GM19395 (cell line): ENCODE results near the gene CRISP2.

Experiments
- ATAC-seq: cut with Tn5 transposase; IDR thresholded peaks from one replicate; pipeline ENCODE4 v1.9.1; 2021; ENCODE audit warnings: mild to moderate bottlenecking, moderate library complexity; ENCODE audit not compliant: unreplicated experiment

CRISP2 gene

GRCh38 chr6:49662231-49662891 lies 51.0 kb downstream of the CRISP2 start:
- no peak for ATAC-seq

- ATAC-seq = no peak
These were observed 59.4 kb downstream of the CRISP2 start for GRCh38 chr6:49653942-49654341.

DNA sequence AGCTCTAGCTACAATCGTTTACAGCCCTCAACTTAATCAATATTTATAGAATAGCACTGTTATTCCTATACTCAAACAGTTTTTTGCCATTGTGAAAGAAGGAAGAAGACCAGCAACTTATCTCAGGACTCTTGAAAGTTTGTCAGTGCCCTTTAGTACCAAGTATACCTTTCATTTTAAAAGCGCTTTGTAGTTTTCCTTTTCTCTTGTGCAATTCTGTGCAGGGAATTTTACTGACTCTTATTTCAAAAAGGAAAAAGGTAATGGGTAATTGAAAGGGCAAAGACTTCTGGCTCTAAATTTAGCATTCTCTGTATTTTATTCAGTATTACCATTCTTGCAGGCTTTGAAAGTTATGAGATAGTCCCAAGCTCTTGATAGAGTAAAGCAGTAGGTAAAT lies 59.9 kb downstream of the CRISP2 start:
- no peak for ATAC-seq

DNA sequence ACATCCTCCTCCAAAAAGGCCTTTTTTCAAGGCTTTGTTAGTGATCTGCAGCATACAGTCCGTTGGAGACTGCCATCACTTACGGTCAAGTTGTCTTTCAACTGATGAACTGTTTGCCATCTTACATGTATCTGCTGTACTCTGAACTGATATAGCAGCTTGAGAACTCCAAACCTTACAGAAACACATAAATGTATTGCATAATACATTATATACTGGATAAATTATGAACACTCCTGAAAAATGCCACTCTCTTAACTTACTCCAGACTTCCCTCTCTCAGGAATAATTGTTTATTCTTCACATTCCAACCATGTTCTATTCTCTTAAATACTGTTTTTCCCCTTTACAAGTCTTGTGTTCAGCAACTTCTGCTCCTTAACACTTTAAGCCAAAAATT lies 62.1 kb downstream of the CRISP2 start:
- ATAC-seq = no peak

DNA sequence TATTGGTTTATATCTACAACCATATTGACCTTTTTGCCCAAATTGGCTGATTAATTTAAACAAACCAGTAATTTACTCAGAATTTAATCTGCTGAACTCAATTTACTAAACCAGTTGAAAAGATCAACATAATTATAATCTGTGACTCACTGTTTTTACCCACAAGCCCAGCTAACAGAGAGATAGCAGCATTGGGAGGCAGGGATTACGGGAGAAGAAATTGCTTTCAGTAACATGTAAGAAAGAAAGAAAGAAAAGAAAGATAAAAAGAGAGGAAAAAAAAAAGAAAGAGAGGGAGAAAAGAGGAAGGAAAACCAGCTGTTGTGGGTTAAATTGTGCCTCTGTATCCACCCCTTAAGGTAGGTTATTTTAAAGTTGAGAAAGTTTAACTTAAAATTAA lies 63.4 kb downstream of the CRISP2 start:
- ATAC-seq = no peak

GRCh38 chr6:49648036-49648435 lies 65.3 kb downstream of the CRISP2 start:
- no peak for ATAC-seq

- ATAC-seq = no peak
These were observed 65.9 kb downstream of the CRISP2 start for GRCh38 chr6:49647476-49647875.

DNA sequence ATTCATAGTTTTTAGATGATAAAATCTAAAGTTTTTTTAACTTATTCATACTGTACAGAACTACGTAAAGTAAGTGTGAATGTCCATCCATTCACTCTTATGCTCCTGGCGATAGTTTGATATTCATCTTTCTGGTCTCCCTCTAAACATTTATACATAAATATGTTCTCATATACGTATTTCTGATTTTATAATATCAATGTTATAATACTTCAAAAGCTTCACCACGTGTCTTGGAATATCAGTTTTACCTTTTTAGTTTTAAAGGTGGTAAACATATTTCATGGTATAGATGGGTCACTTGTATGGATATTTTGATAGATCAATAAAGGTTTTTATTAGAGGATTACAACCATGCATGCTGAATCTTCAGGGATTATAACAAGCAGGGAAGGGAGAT lies 66.4 kb downstream of the CRISP2 start:
- ATAC-seq = no peak

DNA sequence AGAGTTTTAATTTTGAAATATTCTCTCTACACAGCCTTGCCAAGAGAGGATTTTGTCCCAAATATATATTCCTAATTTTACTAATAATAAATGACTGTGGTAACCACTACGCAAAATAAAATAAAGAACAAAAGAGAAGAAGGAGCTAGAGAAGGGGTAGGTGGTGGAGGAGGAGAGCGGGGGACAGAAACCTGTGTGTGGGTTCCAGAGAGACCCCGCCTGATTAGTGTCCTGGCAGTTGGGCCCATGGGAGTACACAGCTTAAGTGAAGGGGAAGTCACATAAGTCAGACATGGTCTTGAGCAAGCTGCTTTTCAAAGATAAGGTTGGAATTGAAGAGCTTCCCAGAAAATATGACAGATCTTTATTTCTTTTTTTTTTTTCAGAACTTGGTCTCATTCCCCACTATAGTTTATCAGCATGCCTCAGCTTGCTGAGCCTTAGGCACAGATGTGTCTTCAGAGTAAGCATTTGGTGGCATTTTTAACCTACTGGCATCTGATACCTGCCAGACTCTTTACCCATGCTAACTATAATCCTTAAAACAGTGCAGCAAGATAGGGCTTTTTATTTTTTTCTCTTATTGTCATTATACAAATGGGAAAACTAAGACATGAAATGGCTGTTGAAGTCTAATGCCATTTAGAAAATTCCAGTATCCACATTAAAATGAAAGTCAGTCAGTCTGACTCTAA lies 67.1 kb downstream of the CRISP2 start:
- ATAC-seq = no peak

DNA sequence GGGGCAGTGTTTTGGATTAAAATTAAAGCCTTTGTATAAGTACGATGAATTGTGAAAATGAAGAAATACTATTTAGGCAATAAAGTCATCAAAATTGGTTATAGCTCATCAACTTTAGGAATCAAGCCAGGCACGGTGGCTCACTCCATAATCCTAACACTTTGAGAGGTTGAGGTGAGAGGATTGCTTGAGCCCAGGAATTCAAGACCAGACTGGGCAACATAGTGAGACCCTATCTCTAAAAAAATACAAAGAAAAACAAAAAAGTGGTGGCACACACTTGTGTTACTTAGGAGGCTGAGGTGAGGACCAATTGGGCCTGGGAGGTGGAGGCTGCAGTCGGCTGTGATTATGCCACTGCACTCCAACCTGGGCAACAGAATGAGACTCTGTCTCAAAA lies 68.2 kb downstream of the CRISP2 start:
- no peak for ATAC-seq
